NCI-H2107 (cell line): Measurements from ENCODE around the gene IL33.

Experiments
- DNase-seq: peaks from one replicate; lab custom pipeline; 2025; lab: John Stamatoyannopoulos, UW

IL33 gene

DNA sequence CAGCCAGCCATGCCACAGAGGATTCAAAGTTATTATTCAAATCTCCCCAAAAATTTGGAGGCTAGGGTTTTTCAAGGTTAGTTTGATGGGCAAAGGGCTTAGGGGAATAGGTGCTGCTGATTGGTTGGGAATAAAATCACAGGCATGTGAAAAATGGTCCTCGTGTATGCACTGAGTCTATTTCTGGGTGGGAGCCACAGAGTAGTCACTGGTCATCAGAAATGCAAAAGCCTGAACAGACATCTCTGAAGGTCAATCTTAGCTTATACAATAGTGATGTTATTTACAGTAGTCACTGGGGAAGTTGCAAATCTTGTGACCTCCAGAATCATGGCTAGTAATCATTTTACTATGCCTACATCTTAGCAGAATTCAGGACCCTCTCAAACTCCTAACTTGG is 1.3 kb downstream of the IL33 start:
- DNase-seq = no peak

DNA sequence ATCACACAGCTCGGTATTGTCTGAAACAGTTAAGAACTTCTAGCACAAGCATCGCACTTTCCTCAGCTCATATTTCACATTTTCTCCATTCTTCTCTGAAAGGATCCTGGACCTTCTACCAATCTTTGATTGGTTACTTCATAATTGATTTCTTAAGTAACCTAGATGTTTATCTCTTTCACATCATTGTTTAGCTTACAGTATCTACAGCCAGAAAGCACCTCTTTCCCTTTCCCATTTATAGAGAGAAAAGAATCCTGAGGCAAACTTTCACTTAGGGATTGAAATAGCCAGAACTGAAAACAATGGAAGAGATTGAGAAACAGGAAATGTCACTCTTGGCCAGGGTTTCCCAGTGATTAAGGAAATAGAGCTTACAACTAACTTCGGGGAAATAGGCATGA is 2.5 kb downstream of the IL33 start:
- no peak for DNase-seq

DNA sequence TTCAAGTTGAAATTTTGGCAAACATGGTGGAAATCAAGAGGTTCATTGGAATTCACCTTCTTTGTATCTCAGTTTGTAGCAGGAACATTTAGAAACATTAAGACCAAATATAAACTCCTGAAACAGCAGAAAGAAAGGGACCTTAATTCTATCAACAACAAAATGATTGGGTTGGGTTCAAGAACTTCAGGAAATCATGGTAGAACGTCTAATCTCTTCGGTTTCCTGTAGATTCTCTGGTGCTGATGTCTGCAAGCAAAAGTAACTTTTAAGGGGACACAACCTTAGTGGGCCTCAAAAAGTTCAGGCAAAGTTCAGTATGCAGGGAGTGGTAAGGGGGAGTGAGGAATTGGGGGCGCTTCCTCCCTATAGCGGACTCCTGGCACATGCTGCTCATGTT is 3.4 kb downstream of the IL33 start:
- no peak for DNase-seq

DNA sequence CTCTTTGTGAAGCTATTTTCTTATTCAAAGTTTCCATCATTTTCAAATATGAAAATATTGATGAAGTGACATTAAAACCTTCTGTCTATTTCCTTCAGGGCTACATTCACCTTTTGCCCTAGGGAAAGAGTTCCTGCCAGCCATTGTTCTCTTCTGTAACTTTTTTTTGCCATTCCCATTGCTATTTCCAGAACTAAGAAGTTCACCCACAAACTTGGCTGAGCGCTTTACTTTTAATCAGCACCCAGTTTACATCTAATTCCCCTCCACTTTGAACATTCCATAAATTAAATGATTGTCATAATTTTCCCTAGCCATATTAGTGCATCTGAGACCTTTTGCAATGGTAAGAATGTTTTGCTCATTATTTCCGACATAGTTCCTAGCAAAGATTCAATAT is 4.4 kb downstream of the IL33 start:
- DNase-seq = no peak

DNA sequence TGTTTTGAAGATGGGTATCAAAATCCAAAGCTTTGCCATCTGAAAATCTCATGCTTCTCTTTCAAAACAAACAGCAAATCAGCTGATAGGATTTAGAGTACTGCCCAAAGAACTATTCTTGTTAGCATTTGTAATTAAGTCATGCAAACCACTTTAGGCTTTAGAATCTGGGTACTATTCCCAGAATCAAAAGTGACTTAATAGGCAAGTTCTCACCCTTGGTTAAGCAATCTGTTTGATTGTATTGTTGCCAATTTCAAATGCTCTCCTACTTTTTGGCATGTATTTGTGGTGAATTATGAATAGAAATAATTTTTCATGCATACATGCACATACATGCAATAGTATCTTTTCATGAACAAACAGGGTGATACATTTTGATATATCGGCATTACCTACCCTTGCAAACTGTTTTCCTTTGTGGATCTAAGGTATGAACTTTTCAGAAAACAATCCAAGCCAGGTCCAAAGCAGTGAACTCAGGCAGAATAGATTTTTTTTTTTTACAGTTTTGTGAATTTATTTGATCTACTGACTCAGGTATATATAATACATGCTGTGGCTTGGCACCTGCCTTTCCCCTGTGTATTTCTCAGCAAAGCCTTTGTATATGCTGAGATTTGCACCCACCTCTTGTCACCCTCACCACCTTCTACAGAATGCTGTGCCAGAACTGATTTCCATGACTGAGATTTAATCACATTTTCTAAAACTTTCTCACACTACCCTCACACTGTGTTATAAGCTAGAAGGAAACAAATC is 9.0 kb downstream of the IL33 start:
- no peak for DNase-seq

DNA sequence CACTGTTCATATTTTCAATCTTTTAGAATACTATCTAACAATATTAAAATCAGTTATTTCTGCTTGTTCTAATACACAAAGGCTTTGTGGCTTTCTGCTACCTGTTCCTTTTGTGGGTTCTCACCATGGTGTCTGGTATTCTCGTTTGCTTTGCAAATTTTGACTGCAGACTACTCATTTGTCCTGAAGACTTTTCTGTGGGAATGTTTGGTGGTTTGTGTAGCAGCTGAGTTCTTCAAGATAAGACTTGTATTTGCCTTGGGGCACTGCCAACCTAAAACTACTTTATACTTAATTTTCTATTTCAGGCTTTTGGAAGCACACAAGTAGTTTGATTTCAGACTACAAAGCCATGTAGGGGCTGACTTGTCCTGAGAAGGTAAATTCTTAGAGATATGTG is 11.1 kb downstream of the IL33 start:
- DNase-seq = no peak

DNA sequence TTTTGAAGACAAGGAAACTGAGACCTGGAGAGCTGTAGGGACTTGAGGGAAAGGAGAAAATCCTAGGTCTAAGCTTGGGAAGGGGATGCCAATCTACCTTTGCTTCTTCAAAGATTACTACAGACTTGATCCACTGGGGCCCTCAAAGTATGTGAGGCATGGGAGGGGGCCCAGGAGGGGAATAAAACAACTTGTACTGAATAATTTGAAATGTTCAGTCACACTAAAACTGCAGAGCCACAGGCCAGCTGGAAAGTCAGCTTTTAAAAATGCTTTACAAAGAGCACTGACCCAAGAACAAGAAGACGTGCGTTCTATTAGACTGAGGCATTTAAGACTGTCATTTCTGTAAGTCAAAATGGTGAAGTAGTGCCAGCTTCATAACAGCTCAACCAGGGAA is 13.6 kb downstream of the IL33 start:
- no peak for DNase-seq

DNA sequence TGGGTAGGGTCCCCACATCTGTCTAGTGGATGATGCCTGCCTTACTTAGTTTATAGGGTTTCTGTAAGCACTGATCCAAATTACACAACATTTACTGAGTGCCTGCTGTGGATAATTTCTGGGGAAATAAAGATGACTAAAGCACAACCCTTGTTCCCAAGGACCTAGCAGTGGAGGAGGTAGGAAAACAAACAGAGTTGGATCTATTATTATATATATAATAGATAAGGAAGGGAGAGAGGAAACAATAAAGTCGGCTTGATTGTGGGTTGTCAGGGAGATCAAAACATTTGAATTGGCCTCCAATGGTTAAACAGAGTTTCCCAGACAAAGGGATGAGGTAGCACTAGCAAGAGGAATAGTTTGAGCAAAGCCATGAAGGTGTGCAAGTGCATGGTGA is 14.0 kb downstream of the IL33 start:
- DNase-seq = no peak

DNA sequence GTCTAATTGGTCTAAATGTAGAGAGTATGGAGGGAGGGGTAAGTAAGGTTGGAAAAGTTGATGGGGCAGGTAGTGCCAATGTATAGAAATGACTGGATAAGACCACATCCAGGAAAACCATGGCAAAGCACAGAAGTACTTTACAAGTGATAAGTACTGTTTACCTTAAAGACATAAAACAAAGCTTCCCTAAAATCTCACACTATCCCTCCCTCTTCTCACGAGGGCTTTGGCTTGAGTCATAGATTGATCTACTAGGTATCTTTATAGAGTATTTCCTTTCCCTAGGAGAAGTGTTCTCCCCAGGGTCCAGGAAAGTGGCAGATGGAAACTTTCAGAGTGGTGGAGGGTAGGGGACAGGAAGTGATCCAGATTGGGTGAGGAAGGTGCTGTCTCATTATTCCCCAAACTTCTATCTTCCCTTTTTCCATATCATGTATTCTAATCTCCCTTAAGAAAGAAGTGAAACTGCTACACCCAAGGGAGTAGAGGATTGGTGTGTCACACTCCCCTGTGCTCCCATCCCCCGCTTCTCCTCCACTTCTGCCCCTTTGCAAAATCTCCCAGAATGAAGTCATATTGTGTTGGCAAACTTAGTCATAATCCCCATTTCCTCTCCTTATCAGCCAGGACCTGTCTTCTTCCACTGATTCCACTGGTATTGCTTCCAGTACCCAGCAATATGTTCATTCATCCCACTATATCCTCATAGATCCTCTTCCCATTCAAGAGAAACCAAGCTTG is 14.6 kb downstream of the IL33 start:
- DNase-seq = no peak

DNA sequence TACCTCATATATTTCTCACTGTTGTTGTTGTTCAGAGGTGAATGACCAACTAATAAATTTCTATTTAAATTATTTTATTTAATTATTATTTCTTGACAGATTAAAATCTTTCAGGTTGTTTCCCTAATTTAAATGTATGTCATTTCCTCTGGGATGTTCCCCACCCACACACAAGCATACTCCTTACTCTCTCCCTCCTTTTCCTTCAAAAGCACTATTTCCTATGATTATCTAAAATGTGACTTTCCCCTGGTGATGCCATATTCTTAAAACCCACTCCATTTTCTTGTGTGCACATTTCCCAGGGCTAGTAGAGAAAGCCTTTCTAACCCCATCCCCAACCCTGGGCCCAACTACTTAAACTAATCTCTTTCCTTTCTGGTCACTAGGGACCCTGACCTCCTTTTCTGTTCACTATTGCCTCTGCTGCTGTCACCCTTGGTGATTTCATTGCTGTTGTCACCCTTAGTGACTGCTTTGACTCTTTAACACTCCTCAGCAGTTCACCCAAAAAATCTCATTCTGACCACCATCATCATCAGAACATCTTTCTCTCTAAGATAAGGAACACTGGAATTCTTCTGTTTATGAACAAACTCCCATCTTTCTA is 16.8 kb downstream of the IL33 start:
- DNase-seq = no peak

DNA sequence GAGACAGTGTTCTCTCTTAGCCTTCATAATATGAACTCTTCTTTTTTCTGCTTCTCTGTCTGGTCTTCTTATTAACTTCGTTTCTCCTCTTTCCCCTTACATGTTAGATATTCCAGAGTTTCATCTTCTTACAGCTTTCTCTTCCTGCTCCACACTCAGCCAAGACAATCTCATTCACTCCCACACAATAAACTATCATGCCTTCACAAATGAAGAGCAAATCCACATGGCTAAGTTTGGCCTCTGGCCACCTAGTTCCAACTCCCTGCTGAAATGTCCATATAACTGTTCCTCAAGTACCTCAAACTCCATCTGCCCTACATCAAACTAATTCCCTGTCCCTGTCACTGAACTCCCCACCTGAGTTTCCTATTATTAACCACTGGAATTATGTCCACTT is 18.4 kb downstream of the IL33 start:
- no peak for DNase-seq

DNA sequence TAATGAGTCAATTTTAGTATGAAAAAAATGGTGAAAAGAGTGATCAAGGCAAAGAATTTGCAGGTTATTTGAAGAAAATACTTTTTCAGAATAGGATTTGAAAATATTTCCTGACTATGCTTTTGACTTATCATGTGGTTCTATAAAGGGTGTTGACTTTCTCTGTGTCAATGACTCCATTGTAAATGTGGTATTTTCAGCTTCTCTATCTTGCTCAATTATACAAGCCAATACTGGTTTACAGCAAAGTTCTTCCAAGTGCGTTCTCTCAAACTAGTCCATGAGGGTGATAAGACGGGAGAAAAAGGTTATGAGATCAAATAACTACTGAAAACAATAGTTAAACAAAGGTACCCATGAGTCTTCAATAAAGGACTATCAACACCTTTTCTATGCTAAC is 21.7 kb downstream of the IL33 start:
- no peak for DNase-seq

DNA sequence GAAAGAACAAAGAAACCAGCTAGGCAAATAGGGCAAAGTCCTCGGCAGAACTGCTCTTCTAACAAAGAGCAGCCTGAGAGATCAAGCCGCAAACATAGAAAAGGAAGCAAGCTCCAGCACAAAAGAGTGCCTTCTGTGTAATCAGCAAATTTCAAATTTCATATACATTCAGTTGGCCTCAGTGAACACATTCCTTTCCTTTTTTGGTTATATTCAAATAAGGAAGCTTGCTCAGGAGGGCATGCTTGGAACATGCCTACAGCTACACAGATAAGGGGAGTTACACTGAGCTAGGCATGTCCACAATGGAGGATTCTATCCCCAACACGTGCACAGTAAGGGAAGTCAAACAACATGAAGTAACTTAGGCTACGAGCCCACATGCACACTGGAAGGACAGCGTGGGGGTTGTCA is 23.4 kb downstream of the IL33 start:
- no peak for DNase-seq

DNA sequence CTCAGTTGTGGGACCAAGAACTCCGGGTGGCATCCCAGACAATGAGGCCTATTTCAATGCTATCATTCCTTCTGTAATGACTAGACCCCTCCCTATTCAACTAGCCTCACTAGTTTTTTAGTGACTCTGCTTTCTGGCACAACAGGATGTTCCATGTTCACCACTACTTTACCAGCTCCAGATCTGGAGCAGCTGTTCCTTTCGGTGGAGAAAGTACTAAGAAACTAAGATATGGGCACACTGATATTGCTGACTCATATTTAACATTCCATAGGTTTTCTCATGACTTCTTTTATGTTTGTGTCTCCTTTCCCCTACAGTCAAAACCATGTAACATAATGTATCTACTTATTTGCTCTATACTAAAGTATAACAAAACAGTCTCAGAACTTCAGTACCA is 24.1 kb downstream of the IL33 start:
- DNase-seq = no peak

DNA sequence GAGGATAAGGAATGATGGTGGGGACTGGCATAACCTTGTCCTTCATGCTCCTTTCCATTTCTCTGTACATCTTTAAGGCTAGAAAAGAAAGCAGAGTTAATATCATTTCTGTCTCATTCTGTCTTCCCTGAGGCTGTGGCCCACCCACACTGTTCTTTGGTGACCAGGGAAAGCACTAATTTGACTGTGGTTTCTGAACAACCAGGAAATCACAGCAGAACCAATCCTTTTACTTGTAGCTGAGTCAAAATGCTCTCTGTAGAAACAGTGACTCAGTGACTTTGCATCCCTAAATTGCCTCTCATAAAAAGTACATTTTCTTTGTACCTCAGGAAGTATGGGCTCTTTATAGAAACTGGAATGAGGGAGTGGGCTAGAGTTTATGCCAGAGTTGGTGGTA is 28.1 kb downstream of the IL33 start:
- DNase-seq = no peak

DNA sequence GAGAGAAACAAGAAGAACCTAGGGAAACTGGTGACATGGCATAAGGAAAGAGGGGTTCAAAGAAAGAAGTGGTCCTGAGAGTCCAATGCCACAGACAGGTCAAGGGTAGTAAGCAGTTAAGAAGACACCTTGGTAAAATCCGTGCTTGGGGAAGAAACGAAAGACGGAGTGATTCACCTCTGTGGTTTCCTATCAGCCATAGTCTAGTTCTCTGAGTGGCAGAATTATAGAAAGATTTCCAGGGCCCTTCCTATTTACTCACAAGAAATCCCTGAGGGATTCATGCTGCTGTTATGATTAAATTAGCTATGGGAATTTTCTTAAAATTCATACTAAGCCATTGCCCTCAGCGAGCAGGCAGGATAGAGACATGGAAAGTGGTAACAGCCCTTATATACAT is 31.7 kb downstream of the IL33 start:
- no peak for DNase-seq

DNA sequence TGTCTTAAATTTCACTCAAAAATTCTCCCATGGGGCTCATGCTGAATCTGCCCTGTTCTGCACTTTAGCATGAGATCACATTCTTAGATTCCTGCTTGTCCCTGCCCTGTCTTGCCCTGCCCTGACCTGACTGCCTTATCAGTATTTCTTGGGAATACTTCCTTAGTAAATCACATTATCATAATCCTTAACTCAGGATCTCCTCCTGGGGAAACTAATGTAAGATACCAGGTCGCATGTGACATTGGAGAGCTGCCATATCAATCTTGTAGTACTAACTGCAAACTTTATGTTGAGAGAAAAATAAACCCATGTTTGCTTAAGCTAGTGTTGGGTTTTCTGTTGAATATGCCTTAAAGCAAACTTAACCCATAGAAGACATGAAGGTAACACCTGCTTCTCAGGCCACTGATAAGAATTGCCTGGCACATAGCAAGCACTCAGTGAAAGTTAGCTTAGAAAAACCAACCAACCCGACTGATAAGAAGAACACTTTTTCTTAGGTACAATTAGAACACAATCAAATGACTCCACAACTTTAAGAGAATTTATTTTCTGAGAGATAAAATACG is 53.3 kb downstream of the IL33 start:
- DNase-seq = no peak

DNA sequence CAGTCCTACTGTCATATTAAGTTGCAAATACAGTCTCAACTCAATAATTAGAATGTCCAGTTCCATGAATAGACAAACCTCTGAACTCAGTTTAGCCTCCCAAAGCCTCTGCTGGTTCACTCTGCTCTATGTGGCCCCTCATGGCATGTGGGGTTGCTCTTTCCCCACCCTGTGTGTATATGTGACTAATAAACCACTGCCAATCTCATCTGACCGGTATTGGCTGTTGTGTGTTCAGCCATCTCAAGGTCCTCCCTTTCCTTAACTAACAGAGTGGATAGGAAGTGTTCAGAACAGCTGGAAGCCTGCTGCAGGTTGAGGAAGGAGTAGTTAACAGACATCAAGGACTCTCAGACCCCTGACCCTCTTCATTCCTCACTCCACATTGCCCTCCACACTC is 55.3 kb downstream of the IL33 start:
- no peak for DNase-seq

DNA sequence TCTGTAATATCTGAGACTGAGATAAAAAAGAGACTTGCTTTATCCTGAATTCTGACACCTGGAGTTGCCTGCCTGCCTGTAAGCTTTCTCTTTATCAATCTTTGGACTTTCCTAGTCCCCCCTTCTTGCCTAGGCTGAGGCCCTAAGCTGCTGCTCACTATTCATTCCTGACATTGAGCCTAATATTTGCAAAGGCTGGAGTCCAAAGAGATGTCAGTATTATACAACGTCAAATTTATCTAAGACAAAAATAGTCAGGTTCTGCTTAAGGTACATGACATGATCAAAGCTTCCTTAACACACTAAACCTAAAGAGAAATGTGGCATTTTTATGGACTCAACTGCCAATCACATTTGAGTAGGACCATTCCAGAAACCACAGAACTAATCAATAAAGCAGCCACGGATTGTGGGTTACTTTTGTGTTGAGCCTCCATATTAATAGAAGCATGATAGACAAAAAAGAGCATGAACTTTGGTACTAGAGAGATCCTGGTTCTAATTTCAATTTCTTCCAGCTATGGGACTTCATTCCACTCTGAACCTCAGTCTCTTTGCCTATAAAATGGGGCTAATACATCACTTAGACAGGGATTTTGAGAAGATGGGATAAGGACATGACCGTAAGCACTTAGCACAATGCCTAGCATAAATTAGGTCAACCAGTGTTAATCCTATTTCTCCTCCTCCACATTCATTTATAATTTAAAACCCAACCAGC is 56.1 kb downstream of the IL33 start:
- no peak for DNase-seq

DNA sequence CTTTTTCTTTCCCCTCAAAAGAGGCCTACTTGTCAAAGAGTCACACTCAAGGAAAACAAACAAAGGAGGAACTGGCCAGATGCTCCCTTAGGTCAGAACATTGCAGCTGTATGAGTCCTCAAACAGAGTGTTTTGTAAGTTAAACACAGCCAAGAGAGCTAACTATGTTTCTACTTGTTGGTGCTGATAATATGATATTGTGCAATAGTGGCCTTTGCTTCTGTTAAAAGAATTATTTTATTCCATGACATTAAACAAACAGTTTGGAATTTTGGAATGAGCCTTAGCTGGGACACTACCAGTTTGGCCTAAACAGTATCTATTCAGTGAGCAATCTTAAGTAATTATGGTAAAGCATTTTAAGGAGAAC is 56.6 kb downstream of the IL33 start:
- DNase-seq = no peak

DNA sequence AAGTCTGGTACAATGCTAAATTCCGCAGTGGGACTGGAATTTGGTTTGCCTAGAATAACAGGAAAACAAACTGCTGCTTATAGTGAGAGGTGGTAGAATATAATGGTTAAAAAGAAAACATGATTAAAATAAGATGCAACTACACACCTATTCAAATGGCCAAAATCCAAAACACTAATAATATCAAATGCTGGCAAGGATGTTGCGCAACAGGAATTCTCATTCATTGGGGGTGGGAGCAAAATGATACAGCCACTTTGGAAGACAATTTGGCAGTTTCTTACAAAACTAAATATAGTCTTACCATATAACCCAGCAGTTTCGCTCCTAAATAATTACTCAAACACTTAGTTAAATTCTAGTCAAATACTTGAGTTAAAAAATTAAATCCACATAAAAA is 61.8 kb downstream of the IL33 start:
- no peak for DNase-seq

DNA sequence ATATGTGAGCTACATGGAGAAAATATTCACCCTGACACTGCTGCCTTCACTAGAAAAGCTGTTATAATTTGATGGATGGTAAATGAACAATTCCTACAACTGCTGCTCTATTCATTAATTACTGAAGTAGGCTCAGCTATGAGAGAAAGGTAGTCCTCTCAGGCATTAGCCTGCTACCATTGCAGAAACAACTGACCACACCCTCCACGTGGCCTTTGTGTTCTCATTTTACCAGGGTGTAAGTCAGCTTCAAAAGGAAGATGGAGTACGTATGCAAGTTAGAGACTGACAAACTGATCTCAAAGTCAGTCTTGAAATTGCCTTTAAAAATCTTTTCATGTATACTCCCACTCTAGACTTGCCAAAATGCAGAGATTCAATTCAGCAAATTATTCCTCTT is 86.3 kb downstream of the IL33 start:
- DNase-seq = no peak

DNA sequence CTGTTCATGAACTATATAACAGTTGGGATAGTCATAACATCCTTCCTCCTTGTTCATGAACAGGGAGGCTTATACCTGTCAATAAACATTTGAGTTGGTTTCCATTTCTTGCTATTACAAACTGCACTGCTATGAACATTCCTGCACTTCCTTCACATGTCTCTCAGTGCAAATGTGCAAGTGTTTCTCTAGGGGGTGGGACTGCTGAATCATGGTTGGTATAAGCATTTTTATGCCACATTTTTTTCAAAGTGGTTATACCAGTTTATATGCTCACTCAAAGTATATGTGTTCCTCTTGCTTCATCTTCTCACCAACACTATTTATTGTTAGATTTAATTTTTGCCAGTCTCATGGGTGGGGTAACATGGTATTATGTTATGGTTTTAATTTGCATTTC is 86.8 kb downstream of the IL33 start:
- no peak for DNase-seq
